Duodenal mucosa (tissue), 2 donors: Measurements from ENCODE around the gene OR3A1.
"Not testable (repeated sequence)": the region's sequence is repeated elsewhere in the genome, so short reads cannot be mapped to it uniquely, and the experiment has no call there.

ENCODE experiments used
- H3K27ac ChIP-seq: one replicate; pipeline ENCODE4 v1.7.0; 2013; ENCODE audit warnings: low read depth, low read length
- H3K27me3 ChIP-seq, 2 donors: one replicate each; pipeline ENCODE4 v1.7.0; 2013; ENCODE audit warnings: low read length in 2 of 2, control low read depth in 1 of 2; ENCODE audit not compliant: insufficient read depth in 2 of 2, control insufficient read depth in 1 of 2
- H3K36me3 ChIP-seq, 2 donors: one replicate each; pipeline ENCODE4 v1.7.0; 2013; ENCODE audit warnings: low read length in 2 of 2, control low read depth in 1 of 2; ENCODE audit not compliant: insufficient read depth in 2 of 2, control insufficient read depth in 1 of 2
- H3K4me1 ChIP-seq, 2 donors: one replicate each; pipeline ENCODE4 v1.7.0; 2013; ENCODE audit warnings: low read length in 2 of 2, control low read depth in 1 of 2; ENCODE audit not compliant: insufficient read depth in 2 of 2, control insufficient read depth in 1 of 2
- H3K4me3 ChIP-seq, 2 donors: one replicate each; pipeline ENCODE4 v1.7.0; 2013; ENCODE audit warnings: low read length in 2 of 2, low read depth in 1 of 2
- H3K9ac ChIP-seq, 2 donors: one replicate each; pipeline ENCODE4 v1.7.0; 2013; ENCODE audit warnings: low read length in 2 of 2, low read depth in 1 of 2
- H3K9me3 ChIP-seq, 2 donors: one replicate each; pipeline ENCODE4 v1.7.0; 2013; ENCODE audit warnings: low read length in 2 of 2, control low read depth in 1 of 2; ENCODE audit not compliant: control insufficient read depth in 1 of 2

The OR3A1 gene

DNA sequence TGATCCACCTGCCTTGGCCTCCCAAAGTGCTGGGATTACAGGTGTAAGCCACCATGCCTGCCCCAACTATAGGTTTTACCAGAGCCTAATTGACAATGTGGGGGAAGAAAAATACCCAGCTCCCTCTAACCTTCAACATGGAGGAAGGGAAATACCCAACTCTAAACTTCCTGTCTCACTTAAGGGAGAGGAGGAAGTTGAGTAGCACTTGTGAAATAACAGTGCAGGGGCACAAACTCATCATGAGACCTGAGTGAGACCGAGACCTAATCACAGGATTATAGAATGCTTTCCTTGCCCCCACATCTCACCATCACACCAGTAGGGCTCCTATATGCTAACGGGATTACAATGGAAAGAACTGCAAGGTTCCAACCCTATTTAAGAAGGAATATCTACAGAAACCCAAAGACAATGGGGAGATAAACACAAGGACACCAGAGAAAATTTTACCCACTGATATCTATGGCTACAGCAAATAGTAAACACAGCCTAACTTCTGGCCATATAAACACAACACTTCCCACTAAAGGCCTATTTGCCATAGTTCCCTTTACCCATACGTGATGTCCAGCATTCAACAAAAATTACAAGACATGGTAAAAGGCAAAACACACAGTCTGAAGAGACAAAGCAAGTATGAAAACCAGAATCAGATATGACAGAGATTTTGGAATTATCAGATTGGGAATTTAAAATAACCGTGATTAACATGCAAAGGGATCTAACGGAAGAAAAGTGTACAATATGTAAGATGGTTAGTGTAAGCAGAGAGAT lies 26.9 kb downstream of the OR3A1 start:
- Histone ChIP-seq H3K9ac (no peak overlapping the region), H3K27me3 (no peaks in the 10 kb centered on the region), H3K4me3 (no peak overlapping the region), H3K27ac (no peak overlapping the region), H3K36me3 (no peaks in the 10 kb centered on the region), H3K9me3 (peaks cover 4 to 10% of the 10 kb centered on the region in 2 donors), H3K4me1 (no peaks in the 10 kb centered on the region)

DNA sequence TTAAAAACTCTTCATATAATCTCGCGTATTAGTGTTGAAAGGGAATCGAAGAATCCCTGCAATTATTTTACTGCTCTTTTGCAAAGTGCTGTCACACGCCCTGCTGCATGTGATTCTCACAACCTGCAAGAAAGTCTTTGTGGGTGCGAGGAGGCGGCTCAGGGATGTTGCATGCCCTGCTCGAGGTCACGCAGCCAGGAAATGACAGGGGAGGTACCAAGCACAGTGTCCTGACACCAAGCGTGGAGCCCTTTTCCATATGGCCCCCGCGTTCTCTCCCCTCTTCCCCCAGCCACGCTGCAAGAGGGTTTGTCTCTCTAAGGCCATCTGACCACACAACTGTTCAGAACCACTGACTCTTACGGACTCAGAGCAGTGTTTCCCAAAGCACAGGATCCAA lies 37.6 kb downstream of the OR3A1 start:
- Histone ChIP-seq H3K27me3 (no peaks in the 10 kb centered on the region), H3K9ac (no peak overlapping the region), H3K4me3 (no peak overlapping the region), H3K4me1 (no peaks in the 10 kb centered on the region), H3K9me3 (no peaks in the 10 kb centered on the region), H3K36me3 (no peaks in the 10 kb centered on the region), H3K27ac (no peak overlapping the region)

DNA sequence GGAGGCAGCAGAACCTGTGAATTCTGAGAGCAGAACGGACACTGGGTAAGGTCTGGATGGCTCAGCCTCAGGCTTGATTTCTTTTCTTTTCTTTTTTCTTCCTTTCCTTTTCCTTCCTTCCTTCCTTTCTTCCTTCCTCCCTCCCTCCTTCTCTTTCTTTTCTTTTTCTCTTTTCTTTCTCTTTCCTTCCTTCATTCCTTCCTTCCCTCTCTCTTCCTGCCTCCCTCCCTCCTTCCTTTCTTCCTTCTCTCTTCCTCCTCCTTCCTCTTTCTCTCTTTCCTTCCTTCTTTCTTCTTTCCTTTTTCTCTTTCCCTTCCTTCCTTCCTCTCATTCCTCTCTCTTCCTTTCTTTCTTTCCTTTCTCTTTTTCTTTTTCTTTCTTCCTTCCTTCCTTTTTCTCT lies 38.0 kb downstream of the OR3A1 start:
- no peaks in the 10 kb centered on the region for H3K27me3 ChIP-seq

DNA sequence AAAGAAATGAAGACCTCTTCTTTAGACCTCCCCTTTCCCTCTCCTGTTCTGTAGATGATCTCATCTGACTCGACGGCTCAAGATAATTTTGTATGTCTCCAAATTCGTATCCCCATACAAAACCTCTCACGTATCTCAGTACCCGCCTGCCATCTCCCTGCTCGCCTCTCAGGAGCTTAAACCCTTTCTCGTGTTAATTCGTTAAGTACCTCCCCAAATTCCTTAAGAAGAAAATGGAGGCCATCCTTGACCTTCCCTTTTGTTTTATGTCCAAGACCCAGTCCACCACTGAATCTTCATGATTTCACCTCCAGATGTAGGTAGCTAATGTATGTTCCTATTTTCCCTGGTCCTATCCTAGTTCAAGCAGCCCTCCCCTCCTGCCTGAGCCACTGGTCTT lies 41.6 kb downstream of the OR3A1 start:
- Histone ChIP-seq H3K36me3 (no peaks in the 10 kb centered on the region), H3K9ac (no peak overlapping the region), H3K27me3 (no peaks in the 10 kb centered on the region), H3K27ac (no peak overlapping the region), H3K4me3 (no peak overlapping the region), H3K4me1 (no peaks in the 10 kb centered on the region), H3K9me3 (no peaks in the 10 kb centered on the region)

More for the DNA sequence above, 38.0 kb downstream of the OR3A1 start:
- no peaks in the 10 kb centered on the region for H3K9me3 ChIP-seq
- no peak overlapping the region for H3K9ac ChIP-seq
- H3K27ac ChIP-seq: no peak overlapping the region
- no peaks in the 10 kb centered on the region for H3K4me1 ChIP-seq
- H3K4me3 ChIP-seq: no peak overlapping the region
- H3K36me3 ChIP-seq: no peaks in the 10 kb centered on the region

DNA sequence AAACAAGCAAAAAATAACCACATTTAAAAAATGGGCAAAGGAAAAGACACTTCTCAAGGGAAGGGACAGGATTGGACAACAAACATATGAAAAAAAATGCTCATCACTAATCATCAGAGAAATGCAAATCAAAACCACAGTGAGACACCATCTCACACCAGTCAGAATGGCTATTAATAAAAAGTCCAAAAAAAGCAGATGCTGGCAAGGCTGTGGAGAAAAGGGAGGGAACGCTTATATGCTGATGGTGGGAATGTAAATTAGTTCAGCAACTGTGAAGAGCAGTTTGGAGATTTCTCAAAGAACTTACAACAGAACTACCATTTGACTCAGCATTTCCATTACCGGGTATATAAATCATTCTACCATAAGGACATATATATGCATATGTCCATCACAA lies 49.1 kb downstream of the OR3A1 start:
- not testable (repeated sequence) for H3K27me3 ChIP-seq, H3K27ac ChIP-seq, H3K9ac ChIP-seq, H3K9me3 ChIP-seq, H3K4me3 ChIP-seq, H3K4me1 ChIP-seq, H3K36me3 ChIP-seq

DNA sequence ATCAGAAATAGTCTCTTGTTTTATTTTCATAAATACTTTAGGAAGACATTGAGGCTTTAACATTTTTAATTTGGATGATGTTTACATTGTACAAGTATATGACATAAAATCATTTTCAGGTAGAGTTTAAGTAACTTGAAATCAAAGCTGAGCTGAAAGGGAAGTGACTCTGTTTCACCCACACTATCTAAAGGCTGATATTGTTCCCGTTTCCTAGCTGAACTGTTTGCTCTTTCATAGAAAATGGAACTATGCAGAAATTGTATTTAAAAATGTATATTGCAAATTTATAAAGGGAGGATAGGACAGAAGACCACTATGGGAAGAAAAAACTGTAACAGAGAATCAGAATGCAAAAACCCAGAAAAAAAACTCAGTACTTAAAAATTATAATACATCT lies 53.3 kb downstream of the OR3A1 start:
- not testable (repeated sequence) for H3K4me1 ChIP-seq, H3K36me3 ChIP-seq, H3K9ac ChIP-seq, H3K4me3 ChIP-seq, H3K9me3 ChIP-seq, H3K27ac ChIP-seq, H3K27me3 ChIP-seq

DNA sequence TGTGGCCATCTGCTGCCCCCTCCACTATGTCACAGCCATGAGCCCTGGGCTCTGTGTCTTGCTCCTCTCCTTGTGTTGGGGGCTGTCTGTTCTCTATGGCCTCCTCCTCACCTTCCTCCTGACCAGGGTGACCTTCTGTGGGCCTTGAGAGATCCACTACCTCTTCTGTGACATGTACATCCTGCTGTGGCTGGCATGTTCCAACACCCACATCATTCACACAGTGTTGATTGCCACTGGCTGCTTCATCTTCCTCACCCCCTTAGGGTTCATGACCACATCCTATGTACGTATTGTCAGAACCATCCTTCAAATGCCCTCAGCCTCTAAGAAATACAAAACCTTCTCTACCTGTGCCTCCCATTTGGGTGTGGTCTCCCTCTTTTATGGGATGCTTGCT lies 57.1 kb downstream of the OR3A1 start:
- not testable (repeated sequence) for H3K27ac ChIP-seq, H3K4me3 ChIP-seq, H3K4me1 ChIP-seq, H3K9ac ChIP-seq, H3K9me3 ChIP-seq, H3K36me3 ChIP-seq, H3K27me3 ChIP-seq
